K562 (cell line): Measurements from ENCODE around the gene FKBP8.

Source experiments
- CBFB ChIP-seq: sonication (generic); formaldehyde crosslinking; IDR thresholded peaks from 2 replicates; pipeline ENCODE4 v1.4.0; 2020; ENCODE audit warnings: mild to moderate bottlenecking, missing genetic modification reagents
- EP300 ChIP-seq: IDR thresholded peaks from 2 replicates; pipeline ENCODE4 v1.6.1; 2012; ENCODE audit warnings: low read length, improper control_type of control experiment
- EWSR1 ChIP-seq: fragments of 450-650 bp; IDR thresholded peaks from 2 replicates; pipeline ENCODE4 v1.6.1; 2018; ENCODE audit warnings: borderline replicate concordance, mild to moderate bottlenecking, low read depth, moderate library complexity; ENCODE audit not compliant: partially characterized antibody
- KDM2B ChIP-seq: fragments of 250-450 bp; sonication (Bioruptor Pico); IDR thresholded peaks from 2 replicates; pipeline ENCODE4 v1.8.0; 2021; ENCODE audit warnings: mild to moderate bottlenecking, moderate library complexity
- KDM4B ChIP-seq, 2 experiments: fragments of 450-650 bp in 1 of 2; sonication (generic) in 1 of 2; IDR thresholded peaks; 2 replicates each; pipeline ENCODE4 v1.6.1; 2016 to 2017; ENCODE audit warnings: borderline replicate concordance in 2 of 2, antibody characterized with exemption in 1 of 2, low read depth in 1 of 2, mild to moderate bottlenecking in 1 of 2
- LEF1 ChIP-seq: fragments of 450-650 bp; IDR thresholded peaks from 2 replicates; pipeline ENCODE4 v1.6.1; 2016; ENCODE audit warnings: mild to moderate bottlenecking
- MYC ChIP-seq, 2 experiments: fragments of 250-450 bp in 1 of 2; sonication (Bioruptor Pico) in 1 of 2; IDR thresholded peaks; 2 replicates each; pipeline versions ENCODE4 v1.5.1 to v1.6.1; 2012 to 2021; ENCODE audit warnings: low read depth in 2 of 2, borderline replicate concordance in 1 of 2, improper control_type of control experiment in 1 of 2, low read length in 1 of 2, mild to moderate bottlenecking in 1 of 2, moderate library complexity in 1 of 2
- PKNOX1 ChIP-seq: fragments of 450-650 bp; IDR thresholded peaks from 2 replicates; pipeline ENCODE4 v1.6.1; 2016
- POLR2A ChIP-seq: fragments of 450-650 bp; conservative IDR thresholded peaks from 2 replicates; pipeline ENCODE4 v1.6.1; 2016
- TARDBP ChIP-seq: fragments of 450-650 bp; IDR thresholded peaks from 2 replicates; pipeline ENCODE4 v1.6.1; 2016
- ZNF589 ChIP-seq: fragments of 200-800 bp; sonication (Bioruptor generic); IDR thresholded peaks from 2 replicates; pipeline ENCODE4 v1.6.1; 2016; ENCODE audit warnings: low read depth, missing genetic modification characterization, missing compliant biosample characterization
- TF ChIP-seq, protein P1 (sequence below), 3 experiments: IDR thresholded peaks in 2 of 3; conservative IDR thresholded peaks in 1 of 3; 2 replicates each; pipeline ENCODE4 v1.5.1; 2011 to 2012; ENCODE audit warnings: low read length in 3 of 3, mild to moderate bottlenecking in 3 of 3, control low read depth in 2 of 3, improper control_type of control experiment in 1 of 3, inconsistent platforms in 1 of 3, low read depth in 1 of 3, mixed read lengths in 1 of 3, moderate library complexity in 1 of 3; ENCODE audit not compliant: insufficient read depth in 2 of 3
- TF ChIP-seq, protein P2 (sequence below): fragments of 450-650 bp; conservative IDR thresholded peaks from 2 replicates; pipeline ENCODE4 v1.6.1; 2016; ENCODE audit warnings: missing genetic modification characterization, low read depth, mild to moderate bottlenecking, missing compliant biosample characterization, moderate library complexity

- TF ChIP-seq MYC (IDR thresholded peaks at IDR 0.05; ENCODE audit: low read depth, low read length) = no peak
- TF ChIP-seq MYC (CRISPR knock-in tag; IDR thresholded peaks at IDR 0.05; ENCODE audit: borderline replicate concordance, low read depth) = no peak
- TF ChIP-seq KDM2B = no peak
- TF ChIP-seq EWSR1 = no peak
- TF ChIP-seq PKNOX1 = no peak
- TF ChIP-seq, protein P1, sequence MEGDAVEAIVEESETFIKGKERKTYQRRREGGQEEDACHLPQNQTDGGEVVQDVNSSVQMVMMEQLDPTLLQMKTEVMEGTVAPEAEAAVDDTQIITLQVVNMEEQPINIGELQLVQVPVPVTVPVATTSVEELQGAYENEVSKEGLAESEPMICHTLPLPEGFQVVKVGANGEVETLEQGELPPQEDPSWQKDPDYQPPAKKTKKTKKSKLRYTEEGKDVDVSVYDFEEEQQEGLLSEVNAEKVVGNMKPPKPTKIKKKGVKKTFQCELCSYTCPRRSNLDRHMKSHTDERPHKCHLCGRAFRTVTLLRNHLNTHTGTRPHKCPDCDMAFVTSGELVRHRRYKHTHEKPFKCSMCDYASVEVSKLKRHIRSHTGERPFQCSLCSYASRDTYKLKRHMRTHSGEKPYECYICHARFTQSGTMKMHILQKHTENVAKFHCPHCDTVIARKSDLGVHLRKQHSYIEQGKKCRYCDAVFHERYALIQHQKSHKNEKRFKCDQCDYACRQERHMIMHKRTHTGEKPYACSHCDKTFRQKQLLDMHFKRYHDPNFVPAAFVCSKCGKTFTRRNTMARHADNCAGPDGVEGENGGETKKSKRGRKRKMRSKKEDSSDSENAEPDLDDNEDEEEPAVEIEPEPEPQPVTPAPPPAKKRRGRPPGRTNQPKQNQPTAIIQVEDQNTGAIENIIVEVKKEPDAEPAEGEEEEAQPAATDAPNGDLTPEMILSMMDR (IDR thresholded peaks at IDR 0.05 in 2 of 3, conservative IDR thresholded peaks at IDR 0.05 in 1 of 3; ENCODE audit: insufficient read depth in 2 of 3, low read depth in 1 of 3, low read length in 3 of 3) = no peak
- no peak for TF ChIP-seq ZNF589
- TF ChIP-seq CBFB (CRISPR knock-in tag) = no peak
- no peak for TF ChIP-seq POLR2A
- TF ChIP-seq KDM4B (IDR thresholded peaks at IDR 0.05; ENCODE audit: borderline replicate concordance in 2 of 2, low read depth in 1 of 2) = no peak
- TF ChIP-seq TARDBP = no peak
- no peak for TF ChIP-seq LEF1
- TF ChIP-seq EP300 = no peak
- TF ChIP-seq, protein P2, sequence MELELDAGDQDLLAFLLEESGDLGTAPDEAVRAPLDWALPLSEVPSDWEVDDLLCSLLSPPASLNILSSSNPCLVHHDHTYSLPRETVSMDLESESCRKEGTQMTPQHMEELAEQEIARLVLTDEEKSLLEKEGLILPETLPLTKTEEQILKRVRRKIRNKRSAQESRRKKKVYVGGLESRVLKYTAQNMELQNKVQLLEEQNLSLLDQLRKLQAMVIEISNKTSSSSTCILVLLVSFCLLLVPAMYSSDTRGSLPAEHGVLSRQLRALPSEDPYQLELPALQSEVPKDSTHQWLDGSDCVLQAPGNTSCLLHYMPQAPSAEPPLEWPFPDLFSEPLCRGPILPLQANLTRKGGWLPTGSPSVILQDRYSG (tag) = no peak
These were observed 42.6 kb downstream of the FKBP8 start for GRCh38 chr19:18500799-18501198.
